Karpas-422 (cell line): ENCODE data around the gene KLK14. TPM values are rescaled to one million over a fixed set of nuclear protein-coding genes. Genes with fewer than 3 reads are reported as not detected.

Experiments
- DNase-seq: peaks from one replicate; pipeline ENCODE4 v3.0.0-alpha.2; 2015
- H2AFZ ChIP-seq: fragments of 200-600 bp; sonication (generic); 2 replicates; pipeline ENCODE4 v1.6.1; 2014; ENCODE audit warnings: antibody characterized with exemption, low read length, mixed read lengths
- H3K27ac ChIP-seq: fragments of 200-600 bp; sonication (generic); 2 replicates; pipeline ENCODE4 v1.5.1; 2014; ENCODE audit warnings: mild to moderate bottlenecking, low read length, moderate library complexity
- H3K27me3 ChIP-seq: fragments of 200-600 bp; sonication (generic); 2 replicates; pipeline ENCODE4 v1.6.1; 2014; ENCODE audit warnings: low read length, mixed read lengths
- H3K36me3 ChIP-seq: fragments of 200-600 bp; sonication (generic); 2 replicates; pipeline ENCODE4 v1.6.1; 2014; ENCODE audit warnings: low read length, mixed read lengths; ENCODE audit not compliant: insufficient read depth
- H3K4me1 ChIP-seq: fragments of 200-600 bp; sonication (generic); 2 replicates; pipeline ENCODE4 v1.6.1; 2014; ENCODE audit warnings: mild to moderate bottlenecking, low read length, mixed read lengths
- H3K4me2 ChIP-seq: fragments of 200-600 bp; sonication (generic); 2 replicates; pipeline ENCODE4 v1.6.1; 2014; ENCODE audit warnings: low read length, low read depth, mild to moderate bottlenecking; ENCODE audit not compliant: poor library complexity, severe bottlenecking
- H3K4me3 ChIP-seq: fragments of 200-600 bp; sonication (generic); 2 replicates; pipeline ENCODE4 v1.5.1; 2014; ENCODE audit warnings: mild to moderate bottlenecking, antibody characterized with exemption, low read length, mixed read lengths
- H3K79me2 ChIP-seq: fragments of 200-600 bp; sonication (generic); 2 replicates; pipeline ENCODE4 v1.6.1; 2014; ENCODE audit warnings: mild to moderate bottlenecking, low read length, mixed read lengths
- H3K9ac ChIP-seq: fragments of 200-600 bp; sonication (generic); 2 replicates; pipeline ENCODE4 v1.6.0; 2014; ENCODE audit warnings: low read length
- H3K9me2 ChIP-seq: fragments of 200-600 bp; sonication (generic), shearing (Covaris generic); replicated peaks from 2 replicates; pipeline ENCODE4 v1.6.0; 2014; ENCODE audit warnings: mild to moderate bottlenecking, low read length, moderate library complexity; ENCODE audit not compliant: insufficient read depth
- H3K9me3 ChIP-seq: fragments of 300-700, 200-600 bp; sonication (generic); 2 replicates; pipeline ENCODE4 v1.6.1; 2014; ENCODE audit warnings: low read length, mixed read lengths
- H4K20me1 ChIP-seq: fragments of 200-600 bp; sonication (generic); 2 replicates; pipeline ENCODE4 v1.6.1; 2014; ENCODE audit warnings: mild to moderate bottlenecking, antibody characterized with exemption, low read length, low read depth; ENCODE audit not compliant: insufficient read depth
- total RNA-seq: library from RNA; depleted of rRNA; stranded (reverse); fragments of >200 nt; shearing (Covaris generic); gene quantifications from 2 replicates; pipeline ENCODE4 v1.2.3, GENCODE V29; 2014; ENCODE audit warnings: low replicate concordance

The KLK14 gene
- total RNA-seq, 1 experiment from 2014 or later, result 0.48 TPM

DNA sequence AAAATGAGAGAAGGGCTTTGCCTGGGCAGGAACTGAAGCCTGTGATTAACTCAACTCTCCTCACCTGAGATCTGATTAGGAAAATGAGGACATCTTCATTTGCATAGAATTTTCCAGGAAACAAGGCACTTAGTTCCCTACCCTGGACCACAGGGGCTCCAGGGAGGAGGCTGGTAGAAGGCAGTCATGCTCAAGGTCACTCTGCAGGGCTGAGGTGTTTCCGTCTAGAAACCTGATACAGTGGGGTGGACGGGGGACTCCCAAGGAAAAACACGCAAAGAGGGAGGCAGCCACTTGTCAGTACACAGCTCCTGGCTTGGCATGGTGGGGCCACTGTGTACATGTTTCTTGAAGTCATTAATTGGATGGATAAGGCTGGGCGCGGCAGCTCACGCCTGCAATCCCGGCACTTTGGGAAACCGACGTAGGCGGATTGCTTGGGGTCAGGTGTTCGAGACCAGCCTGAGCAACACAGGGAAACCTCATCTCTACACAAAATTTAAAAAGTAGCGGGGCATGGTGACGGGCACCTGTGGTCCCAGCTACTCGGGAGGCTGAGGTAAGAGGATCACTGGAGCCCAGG is 6.0 kb downstream of the KLK14 start:
- no peaks in the 10 kb centered on the region for H4K20me1 ChIP-seq
- H3K79me2 ChIP-seq, result no peaks in the 10 kb centered on the region
- no peak overlapping the region for H3K27ac ChIP-seq
- no peaks in the 10 kb centered on the region for H3K9me2 ChIP-seq
- H3K4me1 ChIP-seq, result no peaks in the 10 kb centered on the region
- H3K9ac ChIP-seq, result no peak overlapping the region
- no peaks in the 10 kb centered on the region for H3K36me3 ChIP-seq
- no peak overlapping the region for H3K4me2 ChIP-seq
- no peak overlapping the region for H3K4me3 ChIP-seq
- no peak overlapping the region for H2AFZ ChIP-seq
- DNase-seq, result no peak
- H3K27me3 ChIP-seq, result peaks cover 4% of the 10 kb centered on the region; the same call in 1 of the 2 replicates
- H3K9me3 ChIP-seq, result 0 out of 2 replicates have a peak, but pooled peaks cover 5% of the 10 kb centered on the region

DNA sequence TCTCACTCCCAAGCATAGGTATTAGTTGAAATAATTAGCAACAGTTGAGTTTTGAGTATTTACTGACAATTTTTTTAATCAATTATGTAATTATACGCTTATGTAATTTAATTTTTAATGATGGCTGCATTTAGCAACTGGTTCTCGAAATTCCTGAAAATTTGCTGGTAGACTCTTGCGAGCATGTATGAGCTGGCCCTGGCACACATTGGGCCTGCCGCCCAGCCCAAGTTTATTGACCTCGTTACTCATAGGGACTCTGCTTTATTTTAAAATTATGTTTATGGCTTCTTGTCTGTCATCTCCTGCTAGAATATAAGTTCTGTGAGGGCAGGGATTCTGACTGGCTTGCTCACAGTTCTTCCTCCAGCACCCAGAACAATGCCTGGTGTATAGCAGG is 6.7 kb downstream of the KLK14 start:
- H3K9me2 ChIP-seq, result no peaks in the 10 kb centered on the region
- no peak overlapping the region for H3K9ac ChIP-seq
- H2AFZ ChIP-seq, result no peak overlapping the region
- no peaks in the 10 kb centered on the region for H3K36me3 ChIP-seq
- H3K27me3 ChIP-seq, result peaks cover 4% of the 10 kb centered on the region; the same call in 1 of the 2 replicates
- no peaks in the 10 kb centered on the region for H3K79me2 ChIP-seq
- 0 out of 2 replicates have a peak, but pooled peaks cover 5% of the 10 kb centered on the region for H3K9me3 ChIP-seq
- H3K4me2 ChIP-seq, result no peak overlapping the region
- no peak for DNase-seq
- no peak overlapping the region for H3K27ac ChIP-seq
- H4K20me1 ChIP-seq, result no peaks in the 10 kb centered on the region
- H3K4me1 ChIP-seq, result no peaks in the 10 kb centered on the region
- no peak overlapping the region for H3K4me3 ChIP-seq

DNA sequence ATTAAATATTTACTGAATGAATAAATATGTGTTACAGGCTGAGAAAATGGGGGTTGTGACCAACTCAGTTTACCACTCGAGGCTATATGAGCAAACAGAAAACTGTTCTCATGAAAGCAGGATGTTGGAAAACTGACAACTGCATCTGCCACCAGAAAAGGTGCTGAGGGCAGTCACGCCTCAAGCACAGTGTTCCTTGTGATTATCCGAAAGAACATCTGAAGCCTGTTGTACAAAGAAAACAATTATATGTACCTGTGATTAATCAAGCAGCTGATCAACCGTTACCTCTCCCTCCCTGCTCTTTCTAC is 11.6 kb downstream of the KLK14 start:
- no peak for DNase-seq
- H2AFZ ChIP-seq, result no peak overlapping the region
- no peaks in the 10 kb centered on the region for H4K20me1 ChIP-seq
- no peak overlapping the region for H3K4me2 ChIP-seq
- no peaks in the 10 kb centered on the region for H3K9me2 ChIP-seq
- H3K36me3 ChIP-seq, result no peaks in the 10 kb centered on the region
- H3K79me2 ChIP-seq, result no peaks in the 10 kb centered on the region
- H3K27ac ChIP-seq, result no peak overlapping the region
- no peak overlapping the region for H3K9ac ChIP-seq
- no peaks in the 10 kb centered on the region for H3K4me1 ChIP-seq
- no peak overlapping the region for H3K4me3 ChIP-seq
- 0 out of 2 replicates have a peak, but pooled peaks cover 5% of the 10 kb centered on the region for H3K9me3 ChIP-seq
- H3K27me3 ChIP-seq, result peaks cover 4% of the 10 kb centered on the region; the same call in 1 of the 2 replicates

DNA sequence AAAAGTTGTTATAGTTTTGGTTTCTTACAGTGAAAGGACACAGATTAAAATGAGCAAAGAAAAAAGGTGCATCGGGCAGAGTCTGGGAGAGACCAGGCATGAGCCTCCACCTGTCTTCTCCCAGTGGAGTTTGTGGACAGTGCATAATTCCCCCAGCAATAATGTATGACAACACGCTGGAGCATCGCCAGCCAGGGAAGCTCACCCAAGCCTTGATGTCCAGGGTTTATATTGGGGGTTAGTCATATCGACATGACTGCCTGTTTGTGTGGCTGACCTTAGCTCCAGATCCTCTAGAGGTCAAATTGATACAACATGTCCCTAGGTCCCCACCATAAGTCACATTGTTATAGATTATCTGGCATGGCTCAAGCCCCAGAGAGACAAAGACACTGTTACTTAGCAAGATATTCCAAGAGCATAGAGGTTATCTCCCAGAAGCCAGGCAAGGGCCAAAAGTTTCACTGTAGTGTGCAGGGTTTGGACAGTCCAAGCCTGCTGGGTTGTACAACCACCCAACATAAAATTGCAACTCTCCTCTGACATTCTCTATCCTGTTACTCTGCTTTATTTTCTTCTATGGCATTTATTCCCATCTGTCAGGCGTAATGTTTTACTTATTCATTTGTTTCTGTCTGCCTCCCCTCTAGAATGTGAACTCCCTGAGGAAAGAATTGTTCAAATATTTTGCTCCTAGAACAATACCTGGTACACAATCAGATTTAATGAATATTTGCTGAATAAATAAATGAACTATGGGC is 12.2 kb downstream of the KLK14 start:
- H3K27me3 ChIP-seq, result peaks cover 4% of the 10 kb centered on the region; the same call in 1 of the 2 replicates
- no peak overlapping the region for H3K4me3 ChIP-seq

DNA sequence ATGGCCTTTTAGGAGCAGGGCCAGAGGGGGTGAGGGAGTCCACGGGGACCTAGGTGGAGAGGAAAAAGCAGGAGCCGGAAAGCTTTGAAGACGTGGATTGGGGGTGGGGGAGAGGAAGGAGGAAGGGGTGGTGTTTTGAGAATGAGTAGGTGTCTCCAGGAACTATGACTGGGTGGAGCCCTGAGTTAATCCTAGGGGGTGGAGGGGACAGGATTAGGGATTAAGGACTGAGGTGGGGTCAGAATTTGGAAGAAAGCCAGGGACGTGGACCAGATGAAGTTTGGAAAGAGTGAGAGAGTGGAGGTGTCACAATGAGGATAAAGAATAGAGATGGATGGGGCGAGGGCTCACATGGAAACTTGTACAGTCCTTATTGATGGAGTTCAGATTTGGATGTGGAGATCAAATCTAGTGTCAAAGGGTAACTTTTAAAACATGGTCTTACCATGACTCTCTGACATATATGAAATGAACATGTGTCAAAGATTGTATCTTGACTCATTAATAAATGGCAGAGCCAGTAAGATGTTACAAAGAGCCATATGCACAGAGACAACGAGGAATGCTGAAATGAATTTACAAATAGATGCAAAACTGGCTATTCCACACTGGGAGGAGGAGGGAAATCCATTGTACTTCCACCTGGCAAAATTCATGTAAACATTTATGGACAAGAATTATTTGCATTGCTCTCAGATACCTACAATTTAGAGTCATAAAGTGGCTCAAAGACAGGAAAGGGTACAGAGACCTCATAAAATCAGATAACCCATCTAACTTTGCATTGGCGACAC is 16.1 kb downstream of the KLK14 start:
- Histone ChIP-seq H3K4me2 (no peak overlapping the region), H2AFZ (no peak overlapping the region), H3K4me3 (no peak overlapping the region), H3K9me2 (0 out of 2 replicates have a peak, but pooled peaks cover 4% of the 10 kb centered on the region), H3K9me3 (no peaks in the 10 kb centered on the region), H3K27me3 (no peaks in the 10 kb centered on the region), H3K79me2 (no peaks in the 10 kb centered on the region), H3K27ac (no peak overlapping the region), H3K36me3 (no peaks in the 10 kb centered on the region), H3K4me1 (no peaks in the 10 kb centered on the region), H4K20me1 (no peaks in the 10 kb centered on the region), H3K9ac (no peak overlapping the region)
- DNase-seq, result no peak

More for the DNA sequence above, 12.2 kb downstream of the KLK14 start:
- Histone ChIP-seq H2AFZ (no peak overlapping the region), H3K36me3 (no peaks in the 10 kb centered on the region), H3K79me2 (no peaks in the 10 kb centered on the region), H3K4me2 (no peak overlapping the region), H3K9ac (no peak overlapping the region), H3K4me1 (no peaks in the 10 kb centered on the region), H4K20me1 (no peaks in the 10 kb centered on the region), H3K27ac (no peak overlapping the region), H3K9me2 (no peaks in the 10 kb centered on the region), H3K9me3 (0 out of 2 replicates have a peak, but pooled peaks cover 5% of the 10 kb centered on the region)
- no peak for DNase-seq

DNA sequence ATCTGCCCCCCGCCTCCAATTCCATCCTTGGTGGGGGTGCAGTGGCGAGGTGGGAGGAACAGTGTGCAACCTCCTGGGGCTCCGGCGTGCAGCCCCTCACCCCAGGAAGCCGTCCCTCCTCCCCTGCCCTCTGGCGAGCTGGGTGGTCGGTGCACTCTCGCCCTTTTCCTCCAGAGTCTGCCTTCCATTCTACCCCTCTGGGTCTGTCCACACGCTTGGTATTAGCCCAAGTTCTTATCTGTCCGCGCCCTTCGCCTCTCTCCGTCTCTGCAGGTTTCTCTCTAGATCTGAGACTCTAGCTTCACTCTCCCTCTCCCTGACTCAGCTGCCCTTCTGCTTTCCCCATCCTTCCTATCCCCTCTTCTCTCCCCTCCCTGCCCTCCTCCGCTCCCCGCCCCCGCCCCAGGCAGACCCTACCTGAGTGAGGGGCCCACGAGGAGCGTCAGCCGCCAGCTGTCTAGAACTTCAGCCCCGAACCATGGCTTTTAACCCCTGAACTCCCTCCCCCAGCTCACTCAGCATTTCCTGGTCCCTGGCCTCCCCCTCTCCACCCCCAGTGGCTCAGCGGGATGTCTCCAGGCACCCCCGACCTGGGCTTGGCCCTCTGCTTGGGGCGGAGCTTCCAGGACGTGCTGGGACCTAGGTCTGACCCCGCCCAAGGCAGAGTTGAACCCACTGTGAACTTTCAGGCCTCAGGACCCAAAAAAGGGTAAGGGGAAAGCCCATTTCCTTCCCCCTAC is 17.3 kb downstream of the KLK14 start:
- Histone ChIP-seq H3K79me2 (no peaks in the 10 kb centered on the region), H3K9me2 (0 out of 2 replicates have a peak, but pooled peaks cover 6% of the 10 kb centered on the region), H2AFZ (no peak overlapping the region), H3K4me2 (no peak overlapping the region), H3K4me3 (no peak overlapping the region), H4K20me1 (no peaks in the 10 kb centered on the region), H3K9me3 (no peaks in the 10 kb centered on the region), H3K27me3 (no peaks in the 10 kb centered on the region), H3K9ac (no peak overlapping the region), H3K36me3 (no peaks in the 10 kb centered on the region), H3K4me1 (no peaks in the 10 kb centered on the region), H3K27ac (no peak overlapping the region)
- no peak for DNase-seq

DNA sequence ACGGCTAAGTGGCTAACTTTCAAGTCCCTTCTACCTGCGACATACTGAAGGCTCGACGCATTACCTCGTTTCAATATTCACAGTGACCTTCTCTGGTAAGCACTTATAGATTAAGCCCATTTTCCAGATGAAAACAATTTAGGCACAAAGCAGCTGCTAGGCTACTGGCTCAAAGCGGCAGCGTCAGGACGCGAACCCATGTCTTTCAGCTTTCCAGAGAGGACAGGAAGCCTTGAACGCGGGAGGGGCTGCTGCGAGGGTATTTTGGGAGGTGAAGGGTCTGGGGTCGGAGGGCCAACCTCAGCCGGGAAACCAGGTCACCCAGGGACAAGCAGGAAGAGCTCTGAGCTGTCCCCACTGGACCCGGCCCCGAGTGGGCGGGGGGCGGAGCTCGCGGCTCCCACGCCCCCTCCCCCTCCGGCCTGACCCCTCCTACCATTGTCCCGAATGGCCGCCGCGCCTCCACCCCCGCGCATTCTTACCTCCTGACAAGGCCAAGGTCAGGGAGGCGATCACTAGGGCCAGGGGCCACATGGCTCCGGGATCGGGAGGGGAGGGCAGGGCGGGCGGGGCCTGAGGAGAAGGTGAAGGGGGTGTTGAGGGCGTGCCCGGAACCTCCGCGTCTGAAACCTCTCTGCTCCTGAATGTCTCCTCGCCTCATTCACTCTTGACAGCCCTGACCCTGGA is 18.0 kb downstream of the KLK14 start, which contains the start of gene KLK13:
Gene KLK13, minus strand, starts transcription at position 559 of the 687 bp plus-strand sequence. Its CDS starts 25 bp downstream, at position 534.
- H3K9me2 ChIP-seq, result 0 out of 2 replicates have a peak, but pooled peaks cover 6% of the 10 kb centered on the region
- DNase-seq, result no peak
- H3K4me2 ChIP-seq, result no peak within 1 kb of the TSS

More for the DNA sequence above, 18.0 kb downstream of the KLK14 start, which contains the start of gene KLK13:
- no peaks in the 10 kb centered on the region for H4K20me1 ChIP-seq
- no peak within 1 kb of the TSS for H3K9ac ChIP-seq
- no peak within 1 kb of the TSS for H3K4me3 ChIP-seq
- H3K79me2 ChIP-seq, result no peaks in the 10 kb centered on the region
- H3K36me3 ChIP-seq, result no peaks in the 10 kb centered on the region
- H3K27ac ChIP-seq, result no peak within 1 kb of the TSS
- no peaks in the 10 kb centered on the region for H3K9me3 ChIP-seq
- H2AFZ ChIP-seq, result no peak within 1 kb of the TSS
- H3K27me3 ChIP-seq, result no peaks in the 10 kb centered on the region
- no peaks in the 10 kb centered on the region for H3K4me1 ChIP-seq
